ENCODE data around the gene AASDH.

The AASDH gene

GRCh38 chr4:56387023-56388001 lies at the start of gene AASDH:
Gene AASDH, minus strand, starts transcription at chr4:56387491. Its CDS starts 3,192 bp downstream, at chr4:56384299.
- DNase-seq (ENCODE audit: low read depth): peak; percentile 91

- DNase-seq (ENCODE audit: low read depth): peak; percentile 96
Observed at GRCh38 chr4:56435140-56435926, 48.0 kb upstream of the AASDH start, which contains the start of gene PPAT. Gene PPAT, minus strand, starts transcription at chr4:56435615. Its CDS starts 138 bp downstream, at chr4:56435477.

GRCh38 chr4:56434599-56435139 lies 47.4 kb upstream of the AASDH start:
- no peak for DNase-seq (ENCODE audit: low read depth)

- no peak for DNase-seq (ENCODE audit: low read depth)
Observed at GRCh38 chr4:56433280-56433679, 46.0 kb upstream of the AASDH start.

GRCh38 chr4:56430203-56430602 lies 42.9 kb upstream of the AASDH start:
- DNase-seq (ENCODE audit: low read depth): no peak

GRCh38 chr4:56427179-56427578 lies 39.9 kb upstream of the AASDH start:
- no peak for DNase-seq (ENCODE audit: low read depth)

- no peak for DNase-seq (ENCODE audit: low read depth)
Observed at GRCh38 chr4:56426273-56426672, 39.0 kb upstream of the AASDH start.

GRCh38 chr4:56425518-56425917 lies 38.2 kb upstream of the AASDH start:
- DNase-seq (ENCODE audit: low read depth): no peak

- DNase-seq (ENCODE audit: low read depth): no peak
Observed at GRCh38 chr4:56424697-56425514, 37.6 kb upstream of the AASDH start.

- no peak for DNase-seq (ENCODE audit: low read depth)
Observed at GRCh38 chr4:56424176-56424575, 36.9 kb upstream of the AASDH start.

GRCh38 chr4:56417396-56417795 lies 30.1 kb upstream of the AASDH start:
- DNase-seq (ENCODE audit: low read depth): no peak

GRCh38 chr4:56416349-56416748 lies 29.1 kb upstream of the AASDH start:
- DNase-seq (ENCODE audit: low read depth): no peak

- no peak for DNase-seq (ENCODE audit: low read depth)
Observed at GRCh38 chr4:56414135-56414670, 26.9 kb upstream of the AASDH start.

- DNase-seq (ENCODE audit: low read depth): no peak
Observed at GRCh38 chr4:56410247-56411062, 23.2 kb upstream of the AASDH start.

- no peak for DNase-seq (ENCODE audit: low read depth)
Observed at GRCh38 chr4:56409511-56410090, 22.3 kb upstream of the AASDH start.

GRCh38 chr4:56408978-56409377 lies 21.7 kb upstream of the AASDH start:
- no peak for DNase-seq (ENCODE audit: low read depth)

GRCh38 chr4:56406151-56406550 lies 18.9 kb upstream of the AASDH start:
- DNase-seq (ENCODE audit: low read depth): no peak

- no peak for DNase-seq (ENCODE audit: low read depth)
Observed at GRCh38 chr4:56405016-56405415, 17.7 kb upstream of the AASDH start.

- no peak for DNase-seq (ENCODE audit: low read depth)
Observed at GRCh38 chr4:56400560-56400959, 13.3 kb upstream of the AASDH start.

- no peak for DNase-seq (ENCODE audit: low read depth)
Observed at GRCh38 chr4:56391270-56391669, 4.0 kb upstream of the AASDH start.
